MM.1S (cell line): Measurements from ENCODE around the gene SLC25A46.

Source experiments
- DNase-seq: peaks from one replicate; pipeline ENCODE4 v3.0.0-alpha.2; 2015
- H2AFZ ChIP-seq: fragments of 300-600 bp; sonication (generic); 2 replicates; pipeline ENCODE4 v1.6.0; 2016; ENCODE audit warnings: antibody characterized with exemption, low read length
- H3F3A ChIP-seq: fragments of 300-600 bp; sonication (generic); 2 replicates; pipeline ENCODE4 v1.6.1; 2016; ENCODE audit warnings: mild to moderate bottlenecking, antibody characterized with exemption, low read length, moderate library complexity, mixed read lengths; ENCODE audit not compliant: insufficient read depth
- H3K27ac ChIP-seq: fragments of 300-600 bp; sonication (generic); 2 replicates; pipeline ENCODE4 v1.5.1; 2016; ENCODE audit warnings: mild to moderate bottlenecking, low read length
- H3K27me3 ChIP-seq: fragments of 300-600 bp; sonication (generic); replicated peaks from 2 replicates; pipeline ENCODE4 v1.6.0; 2016; ENCODE audit warnings: low read length; ENCODE audit not compliant: insufficient read depth
- H3K36me3 ChIP-seq: fragments of 300-600 bp; sonication (generic); replicated peaks from 2 replicates; pipeline ENCODE4 v1.6.1; 2016; ENCODE audit warnings: mild to moderate bottlenecking, low read length, mixed read lengths; ENCODE audit not compliant: insufficient read depth
- H3K4me1 ChIP-seq: fragments of 300-600 bp; sonication (generic); 2 replicates; pipeline ENCODE4 v1.6.1; 2016; ENCODE audit warnings: low read length, mixed read lengths
- H3K4me2 ChIP-seq: fragments of 300-600 bp; sonication (generic); 2 replicates; pipeline ENCODE4 v1.6.0; 2016; ENCODE audit warnings: low read depth, low read length
- H3K4me3 ChIP-seq: fragments of 300-600 bp; sonication (generic); 2 replicates; pipeline ENCODE4 v1.5.1; 2016; ENCODE audit warnings: low read length, mixed read lengths
- H3K79me2 ChIP-seq: fragments of 300-600 bp; sonication (generic); 2 replicates; pipeline ENCODE4 v1.6.1; 2016; ENCODE audit warnings: mixed run types, low read length, mixed read lengths
- H3K9ac ChIP-seq: fragments of 300-600 bp; sonication (generic); 2 replicates; pipeline ENCODE4 v1.6.1; 2016; ENCODE audit warnings: low read length, mixed read lengths
- H3K9me2 ChIP-seq: fragments of 300-600 bp; sonication (generic); replicated peaks from 2 replicates; pipeline ENCODE4 v1.6.1; 2016; ENCODE audit warnings: mild to moderate bottlenecking, low read length, mixed read lengths; ENCODE audit not compliant: insufficient read depth
- H3K9me3 ChIP-seq: fragments of 300-600 bp; sonication (generic); replicated peaks from 2 replicates; pipeline ENCODE4 v1.6.1; 2016; ENCODE audit warnings: mild to moderate bottlenecking, low read length, mixed read lengths; ENCODE audit not compliant: insufficient read depth
- H4K20me1 ChIP-seq: fragments of 300-600 bp; sonication (generic); 2 replicates; pipeline ENCODE4 v1.6.1; 2016; ENCODE audit warnings: mild to moderate bottlenecking, low read length, moderate library complexity, mixed read lengths; ENCODE audit not compliant: insufficient read depth
- CTCF ChIP-seq: fragments of 300-600 bp; sonication (generic); IDR thresholded peaks from 2 replicates; pipeline ENCODE4 v1.5.1; 2016; ENCODE audit warnings: antibody characterized with exemption, low read length, mixed read lengths
- EZH2 ChIP-seq: fragments of 300-600 bp; sonication (generic); optimal IDR thresholded peaks from 2 replicates; pipeline ENCODE3; 2017; ENCODE audit warnings: low read depth, mild to moderate bottlenecking, antibody characterized with exemption, low read length, mixed read lengths
- EZH2phosphoT487 ChIP-seq: fragments of 300-600 bp; sonication (generic); IDR thresholded peaks from 2 replicates; pipeline ENCODE4 v1.6.1; 2018; ENCODE audit warnings: antibody characterized with exemption, low read length

The SLC25A46 gene

GRCh38 chr5:110702704-110703103 lies 36.1 kb upstream of the SLC25A46 start:
- Histone ChIP-seq H3F3A (no peaks in the 10 kb centered on the region), H4K20me1 (no peaks in the 10 kb centered on the region), H3K27me3 (no peaks in the 10 kb centered on the region), H3K9me3 (no peaks in the 10 kb centered on the region), H3K27ac (no peak overlapping the region), H3K9me2 (no peaks in the 10 kb centered on the region; the same call in 1 of the 2 replicates), H3K36me3 (no peaks in the 10 kb centered on the region), H3K79me2 (no peaks in the 10 kb centered on the region), H3K9ac (no peak overlapping the region), H3K4me1 (no peaks in the 10 kb centered on the region), H2AFZ (no peak overlapping the region), H3K4me3 (no peak overlapping the region), H3K4me2 (no peak overlapping the region)
- DNase-seq, result no peak
- TF ChIP-seq EZH2phosphoT487, result no peak
- TF ChIP-seq EZH2, result no peak
- TF ChIP-seq CTCF, result no peak

DNA sequence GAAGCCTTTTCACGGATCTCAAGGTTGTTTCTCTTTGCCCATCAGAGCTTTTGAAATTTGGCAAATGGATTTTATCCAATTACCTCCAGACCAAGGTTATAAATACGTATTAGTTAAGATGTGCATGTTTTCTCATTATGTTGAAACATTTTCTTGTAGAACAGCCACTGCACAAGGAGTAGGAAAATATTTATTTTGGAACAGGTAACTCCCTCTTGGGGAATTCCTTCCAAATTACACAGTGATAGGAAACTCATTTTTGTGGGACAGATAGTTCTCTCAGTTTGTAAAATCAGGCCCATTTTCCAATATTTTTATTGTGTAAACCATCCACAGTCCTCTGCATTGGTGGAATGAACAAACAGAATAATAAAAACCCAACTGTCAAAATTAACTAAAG lies 35.3 kb upstream of the SLC25A46 start:
- no peak overlapping the region for H3K9ac ChIP-seq
- no peaks in the 10 kb centered on the region for H3K4me1 ChIP-seq
- no peaks in the 10 kb centered on the region for H3K36me3 ChIP-seq
- H4K20me1 ChIP-seq, result no peaks in the 10 kb centered on the region
- H3K27me3 ChIP-seq, result no peaks in the 10 kb centered on the region
- H3K9me2 ChIP-seq, result no peaks in the 10 kb centered on the region; the same call in 1 of the 2 replicates
- H3K27ac ChIP-seq, result no peak overlapping the region
- H3F3A ChIP-seq, result no peaks in the 10 kb centered on the region
- H3K79me2 ChIP-seq, result no peaks in the 10 kb centered on the region
- H3K9me3 ChIP-seq, result no peaks in the 10 kb centered on the region
- H3K4me2 ChIP-seq, result no peak overlapping the region
- no peak overlapping the region for H2AFZ ChIP-seq
- no peak overlapping the region for H3K4me3 ChIP-seq
- no peak for DNase-seq
- TF ChIP-seq EZH2phosphoT487 (no peak), EZH2 (no peak)

DNA sequence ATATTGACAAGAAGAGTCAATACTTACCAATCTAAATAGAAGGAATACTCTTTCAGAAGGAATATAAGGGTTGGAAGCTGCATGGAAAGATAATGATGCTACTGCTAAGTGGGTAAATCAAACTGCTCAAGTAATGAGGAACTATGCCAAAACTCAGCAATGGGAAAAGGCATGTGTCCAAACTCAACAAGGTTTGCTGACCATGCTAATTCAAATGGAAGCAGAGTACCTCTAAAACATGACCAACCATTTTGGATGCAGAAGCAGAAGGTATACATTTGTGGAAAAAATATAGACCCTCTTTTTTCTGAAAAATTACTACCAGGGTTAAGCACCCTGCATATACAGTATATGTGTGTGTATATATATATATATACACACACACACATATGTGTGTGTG lies 33.5 kb upstream of the SLC25A46 start:
- no peak for TF ChIP-seq EZH2
- no peak for TF ChIP-seq EZH2phosphoT487
- TF ChIP-seq CTCF, result no peak
- no peaks in the 10 kb centered on the region for H4K20me1 ChIP-seq
- no peaks in the 10 kb centered on the region for H3K27me3 ChIP-seq
- H3K9me2 ChIP-seq, result no peaks in the 10 kb centered on the region; the same call in 1 of the 2 replicates
- no peak for DNase-seq
- H3F3A ChIP-seq, result no peaks in the 10 kb centered on the region
- H3K9me3 ChIP-seq, result no peaks in the 10 kb centered on the region
- H3K79me2 ChIP-seq, result no peaks in the 10 kb centered on the region
- no peaks in the 10 kb centered on the region for H3K4me1 ChIP-seq
- no peak overlapping the region for H2AFZ ChIP-seq
- H3K27ac ChIP-seq, result no peak overlapping the region
- no peak overlapping the region for H3K4me2 ChIP-seq
- H3K9ac ChIP-seq, result no peak overlapping the region
- H3K36me3 ChIP-seq, result no peaks in the 10 kb centered on the region
- no peak overlapping the region for H3K4me3 ChIP-seq

DNA sequence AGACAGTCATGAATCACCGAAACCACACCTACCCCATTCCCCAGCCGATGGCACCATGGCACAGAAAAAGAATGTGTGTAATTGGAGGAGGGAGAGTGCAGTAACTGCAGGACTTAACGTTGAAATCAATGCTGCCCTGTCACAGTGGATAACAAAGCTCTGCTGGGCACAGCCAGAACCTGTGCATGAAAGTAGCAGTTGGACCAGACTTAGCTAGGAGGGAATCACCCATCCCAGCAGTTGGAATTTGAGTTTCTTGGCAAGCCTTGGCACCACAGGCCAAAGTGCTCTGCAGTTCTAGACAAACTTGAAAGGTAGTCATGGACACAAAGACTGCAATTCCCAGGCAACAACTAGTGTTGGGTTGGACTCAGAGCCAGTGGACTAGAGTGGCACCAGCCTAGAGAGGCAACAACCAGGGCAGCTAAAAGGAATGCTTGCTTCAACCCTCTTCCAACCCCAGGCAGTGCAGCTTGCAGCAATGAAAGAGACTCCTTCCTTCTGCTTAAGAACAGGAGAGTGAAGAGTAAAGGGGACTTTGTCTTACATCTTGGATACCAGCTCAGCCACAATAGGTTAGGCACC lies 31.5 kb upstream of the SLC25A46 start:
- no peak overlapping the region for H3K4me2 ChIP-seq
- no peak overlapping the region for H2AFZ ChIP-seq
- no peaks in the 10 kb centered on the region for H3F3A ChIP-seq
- H3K27me3 ChIP-seq, result no peaks in the 10 kb centered on the region
- no peaks in the 10 kb centered on the region for H3K36me3 ChIP-seq
- H4K20me1 ChIP-seq, result no peaks in the 10 kb centered on the region
- TF ChIP-seq EZH2phosphoT487 (no peak), EZH2 (no peak), CTCF (no peak)
- H3K9ac ChIP-seq, result no peak overlapping the region
- no peak overlapping the region for H3K27ac ChIP-seq
- no peaks in the 10 kb centered on the region; the same call in 1 of the 2 replicates for H3K9me2 ChIP-seq
- H3K4me3 ChIP-seq, result no peak overlapping the region
- no peaks in the 10 kb centered on the region for H3K79me2 ChIP-seq
- no peaks in the 10 kb centered on the region for H3K9me3 ChIP-seq
- no peaks in the 10 kb centered on the region for H3K4me1 ChIP-seq
- DNase-seq, result no peak
